GM23248 (cell line): ENCODE data around the gene LTBP3.

Source experiments
- EZH2 ChIP-seq: fragments of 200-600 bp; sonication (generic); IDR thresholded peaks from 2 replicates; pipeline ENCODE4 v1.6.1; 2018; ENCODE audit warnings: antibody characterized with exemption, mild to moderate bottlenecking; ENCODE audit not compliant: insufficient read depth, poor library complexity, severe bottlenecking
- EZH2phosphoT487 ChIP-seq: fragments of 200-600 bp; sonication (generic); IDR thresholded peaks from 2 replicates; pipeline ENCODE4 v1.6.1; 2018; ENCODE audit warnings: antibody characterized with exemption, moderate library complexity, mild to moderate bottlenecking, low read depth; ENCODE audit not compliant: insufficient read depth

DNA sequence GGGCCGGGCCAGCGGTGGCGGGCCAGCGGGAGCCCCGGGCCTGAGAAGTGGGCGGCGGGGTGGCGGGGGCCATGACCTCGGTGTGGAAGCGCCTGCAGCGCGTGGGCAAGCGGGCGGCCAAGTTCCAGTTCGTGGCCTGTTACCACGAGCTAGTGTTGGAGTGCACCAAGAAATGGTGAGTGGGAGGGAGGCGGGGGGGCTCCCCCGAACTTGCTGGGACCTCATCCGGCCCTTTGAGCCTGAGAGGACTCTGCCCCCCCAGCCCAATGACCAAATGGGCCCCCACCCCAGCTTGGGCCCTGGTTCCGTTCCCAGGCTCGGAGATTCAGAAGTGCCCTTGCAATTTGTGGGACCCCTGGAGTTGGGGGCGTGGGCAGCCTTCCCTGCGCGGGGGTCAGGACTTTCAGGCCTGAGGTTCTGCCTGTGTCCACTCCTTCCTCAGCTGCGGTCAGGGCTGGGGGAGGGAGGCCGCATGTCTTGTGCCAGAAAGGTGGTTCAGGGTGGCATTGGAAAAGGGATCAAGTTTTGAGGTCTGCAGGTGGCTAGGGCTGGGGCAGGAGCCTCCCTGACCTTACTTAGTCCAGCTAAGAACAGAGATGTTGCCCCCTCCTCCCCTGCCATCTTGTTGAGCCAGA, 18.2 kb upstream of the LTBP3 start:
- no peak for TF ChIP-seq EZH2
- TF ChIP-seq EZH2phosphoT487: no peak
